OCI-LY3 (cell line): ENCODE measurements around the gene HELZ.
"Not testable (repeated sequence)": the region's sequence is repeated elsewhere in the genome, so short reads cannot be mapped to it uniquely, and the experiment has no call there.

Experiments used
- CTCF ChIP-seq: fragments of 200-600, 300-600 bp; sonication (generic); IDR thresholded peaks from 2 replicates; pipeline ENCODE4 v1.5.1; 2014; ENCODE audit warnings: antibody characterized with exemption, low read length, low read depth
- EZH2phosphoT487 ChIP-seq: fragments of 200-600 bp; shearing (Covaris generic); IDR thresholded peaks from 2 replicates; pipeline ENCODE4 v1.6.1; 2018; ENCODE audit warnings: antibody characterized with exemption, mixed run types, low read depth

- not testable (repeated sequence) for TF ChIP-seq CTCF, EZH2phosphoT487
These were observed 118.5 kb downstream of the HELZ start for GRCh38 chr17:67126543-67126942.
